ENCODE results near the gene SLC22A23.

- TF ChIP-seq CTCF (IDR thresholded peaks at IDR 0.05), result no peak
- no peak for TF ChIP-seq POLR2A (IDR thresholded peaks at IDR 0.05)
- TF ChIP-seq EP300 (IDR thresholded peaks at IDR 0.05), result no peak
Observed at GRCh38 chr6:3270258-3270657, 186.6 kb downstream of the SLC22A23 start.

All from stomach (tissue), 4 donors.